HEK293 (cell line): ENCODE data around the gene MDGA2.

Experiments used
- CTCF ChIA-PET: fragments of 350-600 bp; formaldehyde crosslinking; extraction: SDS; loops from one replicate; lab custom pipeline; 2021; ENCODE audit warnings: antibody characterized with exemption; lab: Yijun Ruan, JAX
- POLR2A ChIA-PET: fragments of 300-600 bp; formaldehyde crosslinking; extraction: SDS; loops from one replicate; lab custom pipeline; 2020; ENCODE audit warnings: antibody characterized with exemption, inconsistent platforms; lab: Yijun Ruan, JAX
- H3K27ac ChIP-seq: fragments of 200-500 bp; sonication (Bioruptor generic); 2 replicates; pipeline ENCODE4 v1.5.1; 2014; ENCODE audit warnings: low read depth, low read length, control low read depth, inconsistent platforms; ENCODE audit errors: extremely low read depth
- H3K36me3 ChIP-seq, 2 experiments: fragments of 200-500 bp in 1 of 2; sonication (Bioruptor generic) in 1 of 2; 1 replicate in 1 of 2; 2 replicates in 1 of 2; pipeline ENCODE4 v1.5.1; 2014 to 2017; ENCODE audit warnings: inconsistent platforms in 2 of 2, low read length in 2 of 2; ENCODE audit not compliant: control insufficient read depth in 2 of 2, insufficient read depth in 1 of 2
- H3K4me1 ChIP-seq: fragments of 200-500 bp; sonication (Bioruptor generic); 2 replicates; pipeline ENCODE4 v1.5.1; 2014; ENCODE audit warnings: mild to moderate bottlenecking, low read length, inconsistent platforms; ENCODE audit not compliant: control insufficient read depth, insufficient read depth
- H3K4me3 ChIP-seq: 2 replicates; pipeline ENCODE4 v1.5.1; 2011; ENCODE audit warnings: low read depth, mild to moderate bottlenecking, control low read depth, low read length, moderate library complexity
- H3K9me3 ChIP-seq: fragments of 200-500 bp; sonication (Bioruptor generic); 2 replicates; pipeline ENCODE4 v1.5.1; 2014; ENCODE audit warnings: low read depth, low read length, inconsistent platforms; ENCODE audit not compliant: control insufficient read depth, insufficient read depth
- ATF2 ChIP-seq: fragments of 450-650 bp; formaldehyde crosslinking; IDR thresholded peaks from 2 replicates; pipeline ENCODE4 v1.5.1; 2016; ENCODE audit warnings: missing biosample characterization, missing genetic modification characterization, low read depth
- EGR2 ChIP-seq: fragments of 450-650 bp; formaldehyde crosslinking; IDR thresholded peaks from 2 replicates; pipeline ENCODE4 v1.5.1; 2016; ENCODE audit warnings: low read depth, missing biosample characterization, missing genetic modification characterization
- GLI2 ChIP-seq: fragments of 450-650 bp; formaldehyde crosslinking; IDR thresholded peaks from 2 replicates; pipeline ENCODE4; 2017; ENCODE audit warnings: missing biosample characterization, missing genetic modification characterization, low read depth, borderline replicate concordance
- HOXC10 ChIP-seq: sonication (generic); formaldehyde crosslinking; IDR thresholded peaks from 2 replicates; pipeline ENCODE4 v1.8.1; 2023; ENCODE audit warnings: mild to moderate bottlenecking, missing genetic modification reagents
- KLF7 ChIP-seq: fragments of 450-650 bp; formaldehyde crosslinking; IDR thresholded peaks from 2 replicates; pipeline ENCODE4 v1.5.1; 2016; ENCODE audit warnings: missing biosample characterization, missing genetic modification characterization, borderline replicate concordance
- MEIS1 ChIP-seq: sonication (generic); formaldehyde crosslinking; IDR thresholded peaks from 2 replicates; pipeline ENCODE4 v1.8.1; 2022; ENCODE audit warnings: missing genetic modification reagents, mild to moderate bottlenecking, borderline replicate concordance
- RBAK ChIP-seq: fragments of 450-650 bp; formaldehyde crosslinking; IDR thresholded peaks from 2 replicates; pipeline ENCODE4 v1.5.1; 2016; ENCODE audit warnings: missing biosample characterization, missing genetic modification characterization
- SETDB1 ChIP-seq: IDR thresholded peaks from one replicate; pipeline ENCODE4 v1.6.1; 2017; ENCODE audit warnings: mild to moderate bottlenecking, low read length, moderate library complexity, mixed read lengths; ENCODE audit not compliant: insufficient read length
- ZNF112 ChIP-seq: fragments of 450-650 bp; formaldehyde crosslinking; IDR thresholded peaks from 2 replicates; pipeline ENCODE4 v1.5.0; 2017; ENCODE audit warnings: missing biosample characterization, missing genetic modification characterization
- ZNF214 ChIP-seq: fragments of 450-650 bp; formaldehyde crosslinking; IDR thresholded peaks from 2 replicates; pipeline ENCODE4 v1.5.1; 2017; ENCODE audit warnings: missing biosample characterization, mild to moderate bottlenecking, missing genetic modification characterization, borderline replicate concordance
- ZNF239 ChIP-seq: fragments of 450-650 bp; formaldehyde crosslinking; IDR thresholded peaks from 2 replicates; pipeline ENCODE4 v1.5.1; 2016; ENCODE audit warnings: missing biosample characterization, missing genetic modification characterization
- ZNF292 ChIP-seq: fragments of 450-650 bp; formaldehyde crosslinking; IDR thresholded peaks from 2 replicates; pipeline ENCODE4 v1.5.1; 2016; ENCODE audit warnings: low read depth, missing biosample characterization, missing genetic modification characterization, borderline replicate concordance
- ZNF324 ChIP-seq: fragments of 450-650 bp; formaldehyde crosslinking; IDR thresholded peaks from 2 replicates; pipeline ENCODE4 v1.5.1; 2016; ENCODE audit warnings: missing biosample characterization, missing genetic modification characterization
- ZNF391 ChIP-seq: fragments of 450-650 bp; formaldehyde crosslinking; IDR thresholded peaks from 2 replicates; pipeline ENCODE4 v1.5.1; 2016; ENCODE audit warnings: low read depth, missing biosample characterization, missing genetic modification characterization, borderline replicate concordance
- ZNF510 ChIP-seq: fragments of 450-650 bp; formaldehyde crosslinking; IDR thresholded peaks from 2 replicates; pipeline ENCODE4 v1.5.1; 2018; ENCODE audit warnings: mild to moderate bottlenecking, missing genetic modification characterization, missing biosample characterization; ENCODE audit not compliant: insufficient replicate concordance
- ZNF561 ChIP-seq: fragments of 450-650 bp; IDR thresholded peaks from 2 replicates; pipeline ENCODE4 v1.5.1; 2018; ENCODE audit warnings: missing biosample characterization, missing genetic modification characterization, borderline replicate concordance
- ZNF600 ChIP-seq: fragments of 450-650 bp; formaldehyde crosslinking; IDR thresholded peaks from 2 replicates; pipeline ENCODE4 v1.5.1; 2016; ENCODE audit warnings: missing biosample characterization, missing genetic modification characterization
- ZNF658 ChIP-seq: fragments of 450-650 bp; formaldehyde crosslinking; IDR thresholded peaks from 2 replicates; pipeline ENCODE4; 2016; ENCODE audit warnings: missing biosample characterization, missing genetic modification characterization
- ZNF830 ChIP-seq: fragments of 450-650 bp; IDR thresholded peaks from 2 replicates; pipeline ENCODE4 v1.5.0; 2018; ENCODE audit warnings: missing biosample characterization, missing genetic modification characterization, low read depth, mild to moderate bottlenecking, moderate library complexity
- ZSCAN30 ChIP-seq: fragments of 450-650 bp; IDR thresholded peaks from 2 replicates; pipeline ENCODE4 v1.5.1; 2018; ENCODE audit warnings: missing biosample characterization, mild to moderate bottlenecking, missing genetic modification characterization, moderate library complexity
- TF ChIP-seq, protein P1 (sequence below): fragments of 450-650 bp; formaldehyde crosslinking; IDR thresholded peaks from 2 replicates; pipeline ENCODE4 v1.5.1; 2016; ENCODE audit warnings: missing biosample characterization, missing genetic modification characterization
- TF ChIP-seq, protein P2 (sequence below): fragments of 450-650 bp; formaldehyde crosslinking; IDR thresholded peaks from 2 replicates; pipeline ENCODE4 v1.5.1; 2016; ENCODE audit warnings: missing biosample characterization, missing genetic modification characterization, low read depth
- TF ChIP-seq, protein P3 (sequence below): fragments of 450-650 bp; formaldehyde crosslinking; IDR thresholded peaks from 2 replicates; pipeline ENCODE4 v1.5.1; 2016; ENCODE audit warnings: missing biosample characterization, missing genetic modification characterization
- TF ChIP-seq, protein P4 (sequence below): fragments of 450-650 bp; formaldehyde crosslinking; IDR thresholded peaks from 2 replicates; pipeline ENCODE4; 2016; ENCODE audit warnings: missing biosample characterization, missing genetic modification characterization

Gene MDGA2

DNA sequence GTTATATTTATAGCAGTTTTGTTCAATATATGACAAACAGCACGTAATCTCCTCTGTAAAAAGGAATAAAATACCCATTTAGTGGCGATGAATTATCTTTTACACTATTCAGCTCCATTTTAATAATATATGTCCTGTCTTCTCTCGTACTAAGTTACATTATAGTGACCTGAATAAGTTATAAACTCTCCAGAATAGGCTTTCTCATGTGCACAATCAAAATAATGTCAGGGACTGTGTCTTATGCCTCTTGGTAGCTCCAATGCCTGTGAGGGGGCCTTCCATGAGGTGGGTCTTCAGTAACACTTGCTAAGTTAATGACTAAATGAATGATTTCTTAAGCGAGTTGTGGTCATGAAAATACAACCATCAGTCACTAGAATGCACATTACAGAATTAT, 150.9 kb downstream of the MDGA2 start:
- ChIA-PET POLR2A (no interaction called here), CTCF (interaction anchor here (0.6 kb wide), 2 partner anchors 13 to 521 kb away, joined by 4 read pairs; no protein-coding TSS in a partner anchor)
- H3K4me3 ChIP-seq = no peak overlapping the region
- no peaks in the 10 kb centered on the region for H3K36me3 ChIP-seq
- no peaks in the 10 kb centered on the region for H3K9me3 ChIP-seq
- no peak overlapping the region for H3K27ac ChIP-seq
- TF ChIP-seq, protein P1, sequence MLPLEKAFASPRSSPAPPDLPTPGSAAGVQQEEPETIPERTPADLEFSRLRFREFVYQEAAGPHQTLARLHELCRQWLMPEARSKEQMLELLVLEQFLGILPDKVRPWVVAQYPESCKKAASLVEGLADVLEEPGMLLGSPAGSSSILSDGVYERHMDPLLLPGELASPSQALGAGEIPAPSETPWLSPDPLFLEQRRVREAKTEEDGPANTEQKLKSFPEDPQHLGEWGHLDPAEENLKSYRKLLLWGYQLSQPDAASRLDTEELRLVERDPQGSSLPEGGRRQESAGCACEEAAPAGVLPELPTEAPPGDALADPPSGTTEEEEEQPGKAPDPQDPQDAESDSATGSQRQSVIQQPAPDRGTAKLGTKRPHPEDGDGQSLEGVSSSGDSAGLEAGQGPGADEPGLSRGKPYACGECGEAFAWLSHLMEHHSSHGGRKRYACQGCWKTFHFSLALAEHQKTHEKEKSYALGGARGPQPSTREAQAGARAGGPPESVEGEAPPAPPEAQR (tag by site-specific recombination) = no peak
- TF ChIP-seq ZNF391 (tag by site-specific recombination) (no peak), ZNF324 (no peak), ZNF239 (tag by site-specific recombination) (no peak), ZNF600 (no peak)
- no peaks in the 10 kb centered on the region for H3K4me1 ChIP-seq

GRCh38 chr14:47520382-47520781, 155.0 kb downstream of the MDGA2 start:
- H3K9me3 ChIP-seq = no peaks in the 10 kb centered on the region
- H3K4me3 ChIP-seq = no peak overlapping the region
- H3K4me1 ChIP-seq = no peaks in the 10 kb centered on the region
- H3K27ac ChIP-seq = no peak overlapping the region
- CTCF ChIA-PET = no interaction called here
- TF ChIP-seq ZNF292 (tag by site-specific recombination) = no peak
- TF ChIP-seq SETDB1 = no peak
- TF ChIP-seq, protein P2, sequence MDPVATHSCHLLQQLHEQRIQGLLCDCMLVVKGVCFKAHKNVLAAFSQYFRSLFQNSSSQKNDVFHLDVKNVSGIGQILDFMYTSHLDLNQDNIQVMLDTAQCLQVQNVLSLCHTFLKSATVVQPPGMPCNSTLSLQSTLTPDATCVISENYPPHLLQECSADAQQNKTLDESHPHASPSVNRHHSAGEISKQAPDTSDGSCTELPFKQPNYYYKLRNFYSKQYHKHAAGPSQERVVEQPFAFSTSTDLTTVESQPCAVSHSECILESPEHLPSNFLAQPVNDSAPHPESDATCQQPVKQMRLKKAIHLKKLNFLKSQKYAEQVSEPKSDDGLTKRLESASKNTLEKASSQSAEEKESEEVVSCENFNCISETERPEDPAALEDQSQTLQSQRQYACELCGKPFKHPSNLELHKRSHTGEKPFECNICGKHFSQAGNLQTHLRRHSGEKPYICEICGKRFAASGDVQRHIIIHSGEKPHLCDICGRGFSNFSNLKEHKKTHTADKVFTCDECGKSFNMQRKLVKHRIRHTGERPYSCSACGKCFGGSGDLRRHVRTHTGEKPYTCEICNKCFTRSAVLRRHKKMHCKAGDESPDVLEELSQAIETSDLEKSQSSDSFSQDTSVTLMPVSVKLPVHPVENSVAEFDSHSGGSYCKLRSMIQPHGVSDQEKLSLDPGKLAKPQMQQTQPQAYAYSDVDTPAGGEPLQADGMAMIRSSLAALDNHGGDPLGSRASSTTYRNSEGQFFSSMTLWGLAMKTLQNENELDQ (tag by site-specific recombination) = no peak
- TF ChIP-seq, protein P3, sequence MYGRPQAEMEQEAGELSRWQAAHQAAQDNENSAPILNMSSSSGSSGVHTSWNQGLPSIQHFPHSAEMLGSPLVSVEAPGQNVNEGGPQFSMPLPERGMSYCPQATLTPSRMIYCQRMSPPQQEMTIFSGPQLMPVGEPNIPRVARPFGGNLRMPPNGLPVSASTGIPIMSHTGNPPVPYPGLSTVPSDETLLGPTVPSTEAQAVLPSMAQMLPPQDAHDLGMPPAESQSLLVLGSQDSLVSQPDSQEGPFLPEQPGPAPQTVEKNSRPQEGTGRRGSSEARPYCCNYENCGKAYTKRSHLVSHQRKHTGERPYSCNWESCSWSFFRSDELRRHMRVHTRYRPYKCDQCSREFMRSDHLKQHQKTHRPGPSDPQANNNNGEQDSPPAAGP (tag by site-specific recombination) = no peak
- TF ChIP-seq, protein P4, sequence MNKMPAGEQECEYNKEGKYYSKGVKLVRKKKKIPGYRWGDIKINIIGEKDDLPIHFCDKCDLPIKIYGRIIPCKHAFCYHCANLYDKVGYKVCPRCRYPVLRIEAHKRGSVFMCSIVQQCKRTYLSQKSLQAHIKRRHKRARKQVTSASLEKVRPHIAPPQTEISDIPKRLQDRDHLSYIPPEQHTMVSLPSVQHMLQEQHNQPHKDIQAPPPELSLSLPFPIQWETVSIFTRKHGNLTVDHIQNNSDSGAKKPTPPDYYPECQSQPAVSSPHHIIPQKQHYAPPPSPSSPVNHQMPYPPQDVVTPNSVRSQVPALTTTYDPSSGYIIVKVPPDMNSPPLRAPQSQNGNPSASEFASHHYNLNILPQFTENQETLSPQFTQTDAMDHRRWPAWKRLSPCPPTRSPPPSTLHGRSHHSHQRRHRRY = no peak
- no peak for TF ChIP-seq EGR2 (tag by site-specific recombination)
- TF ChIP-seq HOXC10 (CRISPR knock-in tag) = no peak
- no peak for TF ChIP-seq KLF7 (tag by site-specific recombination)
- no peak for TF ChIP-seq ZNF561 (tag by site-specific recombination)
- TF ChIP-seq ZNF112 (tag by site-specific recombination) = no peak
- no peak for TF ChIP-seq ZNF214 (tag by site-specific recombination)
- no peak for TF ChIP-seq ZSCAN30 (tag by site-specific recombination)
- no peak for TF ChIP-seq ZNF510 (tag by site-specific recombination)
- no peak for TF ChIP-seq ATF2 (tag by site-specific recombination)
- no peak for TF ChIP-seq GLI2
- no peak for TF ChIP-seq ZNF830 (tag by site-specific recombination)
- no peak for TF ChIP-seq RBAK (tag by site-specific recombination)
- TF ChIP-seq, protein P1 (tag by site-specific recombination) = no peak
- TF ChIP-seq ZNF658 (tag by site-specific recombination) = no peak
- TF ChIP-seq MEIS1 (CRISPR knock-in tag) = no peak
- TF ChIP-seq, all 188 proteins: peak for 0
- no peaks in the 10 kb centered on the region for H3K36me3 ChIP-seq
- POLR2A ChIA-PET = no interaction called here
